Fibroblast of lung (primary cell): Measurements from ENCODE around the gene SUCLG1.

Experiments used
- EZH2 ChIP-seq: IDR thresholded peaks from 2 replicates; pipeline ENCODE4 v1.5.1; 2012; ENCODE audit warnings: low read length, control low read depth, mild to moderate bottlenecking; ENCODE audit errors: missing control alignments
- TF ChIP-seq, protein P1 (sequence below), 2 donors: IDR thresholded peaks in 1 of 2; conservative IDR thresholded peaks in 1 of 2; 1 replicate in 1 of 2; 2 replicates in 1 of 2; pipeline ENCODE4 v1.5.1; 2011 to 2012; ENCODE audit warnings: low read length in 2 of 2, control low read depth in 1 of 2, inconsistent platforms in 1 of 2, low read depth in 1 of 2, mild to moderate bottlenecking in 1 of 2

- TF ChIP-seq, protein P1, sequence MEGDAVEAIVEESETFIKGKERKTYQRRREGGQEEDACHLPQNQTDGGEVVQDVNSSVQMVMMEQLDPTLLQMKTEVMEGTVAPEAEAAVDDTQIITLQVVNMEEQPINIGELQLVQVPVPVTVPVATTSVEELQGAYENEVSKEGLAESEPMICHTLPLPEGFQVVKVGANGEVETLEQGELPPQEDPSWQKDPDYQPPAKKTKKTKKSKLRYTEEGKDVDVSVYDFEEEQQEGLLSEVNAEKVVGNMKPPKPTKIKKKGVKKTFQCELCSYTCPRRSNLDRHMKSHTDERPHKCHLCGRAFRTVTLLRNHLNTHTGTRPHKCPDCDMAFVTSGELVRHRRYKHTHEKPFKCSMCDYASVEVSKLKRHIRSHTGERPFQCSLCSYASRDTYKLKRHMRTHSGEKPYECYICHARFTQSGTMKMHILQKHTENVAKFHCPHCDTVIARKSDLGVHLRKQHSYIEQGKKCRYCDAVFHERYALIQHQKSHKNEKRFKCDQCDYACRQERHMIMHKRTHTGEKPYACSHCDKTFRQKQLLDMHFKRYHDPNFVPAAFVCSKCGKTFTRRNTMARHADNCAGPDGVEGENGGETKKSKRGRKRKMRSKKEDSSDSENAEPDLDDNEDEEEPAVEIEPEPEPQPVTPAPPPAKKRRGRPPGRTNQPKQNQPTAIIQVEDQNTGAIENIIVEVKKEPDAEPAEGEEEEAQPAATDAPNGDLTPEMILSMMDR (conservative IDR thresholded peaks at IDR 0.05 in 1 of 2, IDR thresholded peaks at IDR 0.05 in 1 of 2; ENCODE audit: low read depth in 1 of 2, low read length in 2 of 2): no peak
- TF ChIP-seq EZH2: no peak
These were observed 39.2 kb upstream of the SUCLG1 start for GRCh38 chr2:84498150-84498799.
